Activated T-helper 9 cell treated with anti-CD3 and anti-CD28 coated beads, Interleukin-2, amount 50 U/mL, for 16 hours (primary cell): ENCODE data around the gene MXD4.
"Not testable (repeated sequence)": the region's sequence is repeated elsewhere in the genome, so short reads cannot be mapped to it uniquely, and the experiment has no call there.

Experiments
- DNase-seq: peaks from one replicate; pipeline ENCODE4 v3.0.0-alpha.2; 2020; ENCODE audit warnings: low read depth

Gene MXD4

GRCh38 chr4:2219233-2219760 lies 42.6 kb downstream of the MXD4 start:
- DNase-seq, result no peak

DNA sequence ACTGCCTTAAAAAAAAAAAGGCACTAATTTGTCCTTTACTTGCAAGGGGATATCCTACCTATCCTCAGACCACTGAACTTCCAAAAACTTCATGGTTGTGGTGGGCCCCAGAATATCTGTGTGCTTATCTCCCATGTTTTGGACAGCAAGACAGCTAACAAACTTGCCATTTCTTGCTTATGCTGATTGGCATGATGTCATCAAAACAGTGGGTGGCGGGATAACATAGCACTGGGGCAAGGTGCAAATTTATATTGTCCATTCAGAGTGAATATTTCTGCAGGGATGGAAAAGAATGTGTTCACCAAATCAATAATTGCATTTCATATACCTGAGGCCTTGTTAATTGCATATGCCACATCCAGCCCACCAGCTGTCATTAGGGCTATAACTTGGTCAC lies 43.5 kb downstream of the MXD4 start:
- DNase-seq, result no peak

- no peak for DNase-seq
Measured at GRCh38 chr4:2217726-2218125, 44.2 kb downstream of the MXD4 start.

DNA sequence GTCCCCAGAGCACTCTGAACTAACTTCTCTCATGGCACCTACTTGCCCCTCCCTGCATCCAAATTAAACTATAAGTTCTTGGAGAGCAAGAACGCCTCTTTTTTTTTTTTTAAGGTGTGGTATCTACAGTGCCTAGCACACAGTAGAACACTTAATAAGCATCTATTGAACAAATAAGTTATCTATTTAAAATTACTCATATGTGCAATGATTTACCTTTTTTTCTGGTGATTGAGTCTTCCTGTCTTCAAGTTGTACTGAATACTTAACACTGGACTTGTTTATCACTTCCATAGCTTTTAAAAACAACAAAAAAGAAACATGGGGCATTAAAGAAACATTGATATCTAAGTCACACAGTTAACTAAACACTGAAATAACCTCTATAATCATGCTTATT lies 49.1 kb downstream of the MXD4 start:
- DNase-seq, result no peak

- DNase-seq, result not testable (repeated sequence)
Measured at GRCh38 chr4:2202789-2203188, 59.1 kb downstream of the MXD4 start.
